GM23248 (cell line): ENCODE data around the gene C19orf67. TPM values are rescaled to one million over a fixed set of nuclear protein-coding genes. Genes with fewer than 3 reads are reported as not detected.

Experiments
- DNase-seq: peaks from one replicate; pipeline ENCODE4 v3.0.0-alpha.2; 2015
- H2AFZ ChIP-seq: fragments of 200-600 bp; sonication (generic); 2 replicates; pipeline ENCODE4 v1.6.1; 2016; ENCODE audit warnings: antibody characterized with exemption
- H3F3A ChIP-seq: fragments of 200-600 bp; sonication (generic); 2 replicates; pipeline ENCODE4 v1.6.1; 2016; ENCODE audit warnings: mild to moderate bottlenecking, antibody characterized with exemption, mixed run types; ENCODE audit not compliant: insufficient read depth
- H3K27ac ChIP-seq: fragments of 200-600 bp; sonication (generic); 2 replicates; pipeline ENCODE4 v1.5.1; 2016; ENCODE audit warnings: mild to moderate bottlenecking
- H3K27me3 ChIP-seq: fragments of 200-600 bp; sonication (generic); replicated peaks from 2 replicates; pipeline ENCODE4 v1.6.1; 2016; ENCODE audit warnings: mild to moderate bottlenecking; ENCODE audit not compliant: insufficient read depth
- H3K36me3 ChIP-seq: fragments of 200-600 bp; sonication (generic); 2 replicates; pipeline ENCODE4 v1.6.1; 2016; ENCODE audit warnings: low read depth, mild to moderate bottlenecking
- H3K4me1 ChIP-seq: fragments of 200-600 bp; sonication (generic); 2 replicates; pipeline ENCODE4 v1.6.1; 2016; ENCODE audit warnings: mild to moderate bottlenecking; ENCODE audit not compliant: insufficient read depth
- H3K4me2 ChIP-seq: fragments of 200-600 bp; sonication (generic); one replicate; pipeline ENCODE4 v1.6.1; 2016; ENCODE audit warnings: mild to moderate bottlenecking; ENCODE audit not compliant: unreplicated experiment
- H3K4me3 ChIP-seq: fragments of 200-600 bp; sonication (generic); 2 replicates; pipeline ENCODE4 v1.5.1; 2016; ENCODE audit warnings: mild to moderate bottlenecking
- H3K79me2 ChIP-seq: fragments of 200-600 bp; sonication (generic); 2 replicates; pipeline ENCODE4 v1.6.1; 2016; ENCODE audit warnings: mild to moderate bottlenecking; ENCODE audit not compliant: insufficient read depth
- H3K9ac ChIP-seq: fragments of 200-600 bp; sonication (generic); 2 replicates; pipeline ENCODE4 v1.6.1; 2016; ENCODE audit warnings: mild to moderate bottlenecking
- H3K9me2 ChIP-seq: fragments of 200-600 bp; sonication (generic); 2 replicates; pipeline ENCODE4 v1.6.1; 2016; ENCODE audit warnings: mixed run types, mild to moderate bottlenecking, moderate library complexity; ENCODE audit not compliant: insufficient read depth
- H3K9me3 ChIP-seq: fragments of 200-600 bp; sonication (generic); one replicate; pipeline ENCODE4 v1.6.1; 2017; ENCODE audit warnings: low read depth
- H4K20me1 ChIP-seq: fragments of 200-600 bp; sonication (generic); 2 replicates; pipeline ENCODE4 v1.6.0; 2016; ENCODE audit not compliant: insufficient read depth
- EZH2 ChIP-seq: fragments of 200-600 bp; sonication (generic); IDR thresholded peaks from 2 replicates; pipeline ENCODE4 v1.6.1; 2018; ENCODE audit warnings: antibody characterized with exemption, mild to moderate bottlenecking; ENCODE audit not compliant: insufficient read depth, poor library complexity, severe bottlenecking
- EZH2phosphoT487 ChIP-seq: fragments of 200-600 bp; sonication (generic); IDR thresholded peaks from 2 replicates; pipeline ENCODE4 v1.6.1; 2018; ENCODE audit warnings: antibody characterized with exemption, moderate library complexity, mild to moderate bottlenecking, low read depth; ENCODE audit not compliant: insufficient read depth
- WGBS, 2 experiments: methylation state at CpG; one replicate each; pipeline ENCODE4 v1.1.6; 2015 to 2017; ENCODE audit warnings: low lambda C conversion rate in 2 of 2, low coverage in 1 of 2; ENCODE audit errors: missing lambda C conversion rate in 2 of 2; 5-methylcytosine and 5-hydroxymethylcytosine counted together
- in situ Hi-C: fragments of 300-500 bp; cut with MboI; formaldehyde crosslinking; loops from 2 replicates; pipeline ENCODE4 v1.15.0; 2020
- polyA plus RNA-seq: library from polyadenylated mRNA; unstranded; fragments of >200 nt; fragmentation: Nextera tagmentation; extraction: Ambion mirVana; gene quantifications from 2 replicates; pipeline ENCODE4 v1.2.1, GENCODE V29; 2016
- total RNA-seq: library from RNA; depleted of rRNA; stranded (reverse); fragments of >200 nt; shearing (Covaris generic); gene quantifications from 2 replicates; pipeline ENCODE4 v1.2.3, GENCODE V29; 2014

C19orf67 gene
- total and polyA plus RNA-seq, 2 experiments from 2014 or later: not detected

DNA sequence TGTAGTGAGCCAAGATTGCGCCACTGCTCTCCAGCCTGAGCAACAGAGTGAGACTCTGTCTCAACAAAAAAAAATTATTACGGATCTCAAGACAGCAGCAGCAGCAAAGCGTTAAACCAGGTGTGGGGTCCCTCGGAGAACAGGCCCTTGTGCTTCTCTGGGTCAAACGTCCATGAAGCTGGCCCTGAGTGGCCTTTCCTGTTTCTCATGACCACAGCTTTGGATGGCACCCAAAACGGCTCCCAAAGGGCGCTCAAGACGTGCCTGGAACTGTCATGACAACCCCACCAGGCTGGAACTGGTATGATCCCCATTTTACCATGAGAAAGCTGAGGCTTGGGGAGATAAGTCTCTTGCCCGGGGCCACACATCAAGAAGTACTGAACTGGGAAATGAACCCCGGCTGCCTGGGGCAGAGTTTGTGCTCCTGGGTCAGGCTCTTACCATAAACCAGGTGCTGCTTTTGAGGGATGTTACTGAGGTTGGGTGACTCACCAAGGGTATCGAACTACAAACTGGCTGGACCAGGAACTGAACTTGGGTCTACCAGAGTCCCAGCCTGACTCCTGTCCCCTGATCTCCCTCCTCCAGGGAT lies 16.6 kb upstream of the C19orf67 start:
- H3K36me3 ChIP-seq: peaks cover 14% of the 10 kb centered on the region; the same call in 1 of the 2 replicates
- H3F3A ChIP-seq: no peaks in the 10 kb centered on the region
- H3K9ac ChIP-seq: no peak overlapping the region
- TF ChIP-seq EZH2: no peak
- TF ChIP-seq EZH2phosphoT487: no peak
- H3K9me3 ChIP-seq: no peaks in the 10 kb centered on the region
- 81 to 98% methylated on average over 11 of the region's 11 CpGs for WGBS, 2 experiments
- H3K27ac ChIP-seq: no peak overlapping the region
- H3K79me2 ChIP-seq: no peaks in the 10 kb centered on the region
- H3K4me1 ChIP-seq: no peaks in the 10 kb centered on the region
- H3K4me2 ChIP-seq: no peak overlapping the region
- no peak overlapping the region for H3K4me3 ChIP-seq
- no peak overlapping the region for H2AFZ ChIP-seq
- in situ Hi-C loops: no loop called here
- no peaks in the 10 kb centered on the region for H4K20me1 ChIP-seq
- no peaks in the 10 kb centered on the region for H3K27me3 ChIP-seq
- DNase-seq: no peak
- H3K9me2 ChIP-seq: no peaks in the 10 kb centered on the region

DNA sequence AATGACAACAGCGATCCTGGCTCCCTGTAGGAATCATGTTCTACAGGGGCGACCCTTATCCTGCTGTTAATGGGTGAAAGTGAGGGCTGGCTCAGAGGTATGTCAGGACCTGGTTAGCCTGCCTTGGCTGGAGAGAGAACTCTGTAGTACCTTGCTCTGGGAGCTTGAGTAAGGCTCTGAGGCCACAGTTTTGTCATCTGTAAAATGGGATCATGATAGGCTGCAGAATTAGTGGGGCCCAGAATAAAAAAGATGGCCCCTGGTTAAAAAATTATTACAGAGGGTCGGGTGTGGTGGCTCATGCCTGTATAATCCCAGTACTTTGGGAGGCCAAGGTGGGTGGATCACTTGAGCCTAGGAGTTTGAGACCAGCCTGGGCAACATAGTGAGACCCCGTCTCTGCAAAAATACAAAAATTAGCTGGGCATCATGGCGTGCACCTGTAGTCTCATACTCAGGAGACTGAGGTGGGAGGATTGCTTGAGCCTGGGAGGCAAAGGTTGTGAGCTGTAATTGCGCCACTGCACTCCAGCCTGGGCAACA lies 15.5 kb upstream of the C19orf67 start:
- Histone ChIP-seq H3K79me2 (no peaks in the 10 kb centered on the region), H3K36me3 (peaks cover 14% of the 10 kb centered on the region; the same call in 1 of the 2 replicates), H3K9me2 (no peaks in the 10 kb centered on the region), H4K20me1 (no peaks in the 10 kb centered on the region), H3K9me3 (no peaks in the 10 kb centered on the region), H3F3A (no peaks in the 10 kb centered on the region), H3K4me2 (no peak overlapping the region), H3K9ac (no peak overlapping the region), H3K4me1 (no peaks in the 10 kb centered on the region), H3K27me3 (no peaks in the 10 kb centered on the region), H3K27ac (no peak overlapping the region), H2AFZ (no peak overlapping the region), H3K4me3 (no peak overlapping the region)
- DNase-seq: no peak
- WGBS, 2 experiments: 90 to 92% methylated on average over 6 of the region's 6 CpGs
- no peak for TF ChIP-seq EZH2phosphoT487
- no peak for TF ChIP-seq EZH2
- in situ Hi-C loops: no loop called here

DNA sequence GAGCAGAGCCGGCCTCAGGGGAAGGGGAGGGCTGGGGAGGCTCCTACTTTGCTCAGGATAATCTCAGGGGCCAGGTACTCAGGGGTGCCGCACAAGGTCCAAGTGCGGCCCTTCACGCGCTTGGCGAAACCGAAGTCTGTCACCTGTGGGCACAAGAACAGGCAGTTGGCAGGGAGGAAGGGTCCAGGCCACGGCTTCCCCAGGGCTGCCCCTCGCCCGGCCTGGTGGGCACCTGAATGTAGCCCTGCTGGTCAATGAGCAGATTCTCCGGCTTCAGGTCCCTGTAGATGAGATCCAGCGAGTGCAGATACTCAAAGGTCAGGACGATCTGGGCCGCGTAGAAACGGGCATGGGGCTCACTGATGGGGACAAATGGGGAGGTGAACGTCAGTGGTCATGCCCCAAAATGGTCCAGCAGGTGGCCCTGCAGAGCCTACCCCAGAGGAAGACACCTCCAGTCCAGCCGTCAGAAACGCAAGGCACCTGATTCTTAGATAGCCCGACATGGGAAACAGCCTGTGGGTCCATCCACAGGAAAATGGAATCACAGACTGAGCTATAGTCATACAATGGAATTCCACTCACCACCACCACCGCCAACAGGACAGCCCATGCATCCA lies 12.1 kb upstream of the C19orf67 start:
- Histone ChIP-seq H3K79me2 (no peaks in the 10 kb centered on the region), H3K4me3 (no peak overlapping the region), H3K36me3 (0 out of 2 replicates have a peak, but pooled peaks cover 12% of the 10 kb centered on the region), H3K27me3 (no peaks in the 10 kb centered on the region), H3K9me2 (no peaks in the 10 kb centered on the region), H3K9me3 (no peaks in the 10 kb centered on the region), H3K9ac (no peak overlapping the region), H4K20me1 (no peaks in the 10 kb centered on the region), H2AFZ (no peak overlapping the region), H3K27ac (no peak overlapping the region), H3K4me2 (no peak overlapping the region), H3F3A (no peaks in the 10 kb centered on the region), H3K4me1 (no peaks in the 10 kb centered on the region)
- WGBS, 2 experiments: 84% methylated on average over 20 to 21 of the region's 21 CpGs
- in situ Hi-C loops: no loop called here
- DNase-seq: no peak
- no peak for TF ChIP-seq EZH2
- TF ChIP-seq EZH2phosphoT487: no peak

DNA sequence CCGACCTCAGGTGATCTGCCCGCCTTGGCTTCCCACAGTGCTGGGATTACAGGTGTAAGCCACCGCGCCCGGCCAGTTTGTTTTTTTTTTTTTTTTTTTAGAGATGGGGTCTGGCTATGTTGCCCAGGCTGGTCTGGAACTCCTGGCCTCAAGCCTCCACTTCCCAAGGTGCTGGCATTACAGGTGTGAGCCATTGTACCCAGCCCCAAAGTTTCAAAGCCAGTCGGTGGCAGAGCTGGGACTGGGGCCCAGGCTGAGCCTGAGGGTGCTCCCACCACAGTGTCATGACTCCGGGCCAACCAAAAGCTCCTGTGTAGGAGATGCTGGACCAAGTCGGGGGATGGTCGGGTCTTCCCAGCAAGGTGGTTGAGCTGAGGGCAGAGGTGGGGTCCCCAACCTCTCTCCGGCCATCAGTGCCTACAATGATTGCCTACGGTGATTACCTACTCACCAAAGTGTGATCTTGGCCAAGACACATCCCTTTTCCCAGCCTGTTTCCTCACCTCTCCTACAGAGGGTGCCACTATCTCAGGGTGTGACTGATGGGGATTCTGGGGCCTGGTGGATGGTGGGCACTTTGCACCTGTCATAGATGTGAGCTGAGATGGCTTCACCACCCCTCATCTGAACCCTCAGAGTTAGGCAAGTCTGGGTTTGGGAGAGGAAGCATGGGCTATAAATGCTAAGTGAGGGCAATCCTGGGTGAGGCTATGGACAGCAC lies 10.8 kb upstream of the C19orf67 start:
- no peak for DNase-seq
- H3F3A ChIP-seq: 0 out of 2 replicates have a peak, but pooled peaks cover 4% of the 10 kb centered on the region

More for the DNA sequence above, 10.8 kb upstream of the C19orf67 start:
- WGBS, 2 experiments: 96 to 97% methylated on average over 11 of the region's 11 CpGs
- Histone ChIP-seq H3K36me3 (0 out of 2 replicates have a peak, but pooled peaks cover 8% of the 10 kb centered on the region), H3K4me2 (no peak overlapping the region), H3K9ac (no peak overlapping the region), H3K79me2 (no peaks in the 10 kb centered on the region), H3K9me3 (no peaks in the 10 kb centered on the region), H3K4me3 (no peak overlapping the region), H3K9me2 (no peaks in the 10 kb centered on the region), H3K27ac (no peak overlapping the region), H3K4me1 (no peaks in the 10 kb centered on the region; the same call in 1 of the 2 replicates), H2AFZ (no peak overlapping the region), H3K27me3 (no peaks in the 10 kb centered on the region), H4K20me1 (no peaks in the 10 kb centered on the region)
- in situ Hi-C loops: no loop called here
- no peak for TF ChIP-seq EZH2phosphoT487
- no peak for TF ChIP-seq EZH2
